HG02885 (cell line): ENCODE results near the gene TACO1.
A peak's percentile ranks its signal among the peaks of the same experiment; 100 is the strongest.

ENCODE experiments used
- ATAC-seq: cut with Tn5 transposase; IDR thresholded peaks from one replicate; pipeline ENCODE4 v1.9.1; 2021; ENCODE audit warnings: mild to moderate bottlenecking; ENCODE audit not compliant: unreplicated experiment, poor library complexity

TACO1 gene

GRCh38 chr17:63634816-63635215 is 34.1 kb downstream of the TACO1 start:
- no peak for ATAC-seq

DNA sequence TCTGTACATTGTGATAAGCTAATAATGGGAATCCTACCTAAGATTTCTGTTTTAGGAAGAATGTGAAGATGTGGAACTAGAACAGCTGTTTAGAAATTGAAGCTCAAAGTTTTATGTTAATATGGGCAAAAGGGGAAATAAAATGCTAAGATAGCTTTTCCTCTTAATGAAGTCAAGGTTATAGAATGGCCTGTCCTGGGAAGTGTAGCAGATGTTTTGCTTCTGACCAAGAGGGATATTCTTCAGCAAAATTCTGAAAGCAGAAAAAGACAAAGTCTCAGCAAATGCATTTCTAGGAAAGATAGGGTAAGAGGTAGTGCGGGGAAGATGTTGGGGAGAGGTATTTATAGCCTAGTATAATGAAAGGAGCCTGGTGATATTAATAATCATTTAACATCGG is 34.6 kb downstream of the TACO1 start:
- no peak for ATAC-seq

DNA sequence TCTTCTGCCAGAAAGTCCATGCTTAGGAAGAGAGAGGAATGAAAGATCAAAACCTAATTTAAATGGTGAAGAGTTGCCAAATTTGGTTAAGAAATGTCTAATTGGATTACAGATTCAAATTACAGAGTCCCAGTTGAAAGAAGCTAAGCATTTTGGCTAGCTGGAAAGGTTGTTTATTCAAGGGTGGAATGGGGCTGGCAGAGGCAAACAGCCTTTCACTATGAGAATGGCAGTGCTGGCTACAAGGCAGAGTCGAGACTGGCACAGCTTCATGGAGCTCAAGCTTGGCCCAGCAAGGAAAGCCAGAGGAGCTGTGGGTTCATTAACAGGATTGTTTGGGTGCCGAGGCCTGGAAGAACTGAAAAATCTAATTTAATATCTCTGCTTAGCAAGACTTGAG is 35.1 kb downstream of the TACO1 start:
- ATAC-seq, result no peak

DNA sequence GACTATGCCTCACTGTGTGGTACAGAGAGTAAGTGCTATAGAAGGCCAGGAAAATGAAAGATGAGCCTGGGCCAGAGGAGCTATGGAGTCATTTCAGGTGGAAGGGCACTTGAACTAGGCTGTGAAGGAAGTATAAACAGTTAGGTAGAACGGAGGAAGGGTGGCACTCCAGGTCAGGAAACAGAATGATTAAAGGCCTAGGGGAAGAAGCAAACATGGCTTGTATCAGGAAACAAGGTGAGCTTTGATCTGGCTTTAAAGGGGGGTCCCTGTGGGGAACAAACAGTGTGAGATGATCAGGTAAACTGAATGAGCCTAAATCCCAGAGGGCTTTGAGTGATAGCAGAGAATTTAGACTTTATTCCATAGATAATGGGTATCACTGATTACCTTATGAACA is 38.4 kb downstream of the TACO1 start:
- ATAC-seq, result no peak

DNA sequence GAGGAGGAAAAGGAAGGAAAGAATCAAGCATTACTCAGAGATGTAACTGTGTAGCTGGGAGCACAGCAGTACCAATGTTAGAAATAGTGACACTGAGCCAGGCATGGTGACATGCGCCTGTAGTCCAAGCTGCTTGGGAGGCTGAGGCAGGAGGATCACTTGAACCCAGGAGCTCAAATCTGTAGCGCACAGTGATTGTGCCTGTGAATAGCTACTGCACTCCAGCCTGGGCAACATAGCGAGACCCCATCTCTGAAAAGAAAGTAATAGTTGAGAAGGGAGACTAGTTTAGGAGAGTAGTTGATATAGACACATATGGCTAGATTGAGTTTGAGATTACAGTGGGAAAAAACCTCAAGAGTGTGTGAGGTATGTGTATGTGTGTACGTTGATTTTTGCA is 39.3 kb downstream of the TACO1 start:
- no peak for ATAC-seq

DNA sequence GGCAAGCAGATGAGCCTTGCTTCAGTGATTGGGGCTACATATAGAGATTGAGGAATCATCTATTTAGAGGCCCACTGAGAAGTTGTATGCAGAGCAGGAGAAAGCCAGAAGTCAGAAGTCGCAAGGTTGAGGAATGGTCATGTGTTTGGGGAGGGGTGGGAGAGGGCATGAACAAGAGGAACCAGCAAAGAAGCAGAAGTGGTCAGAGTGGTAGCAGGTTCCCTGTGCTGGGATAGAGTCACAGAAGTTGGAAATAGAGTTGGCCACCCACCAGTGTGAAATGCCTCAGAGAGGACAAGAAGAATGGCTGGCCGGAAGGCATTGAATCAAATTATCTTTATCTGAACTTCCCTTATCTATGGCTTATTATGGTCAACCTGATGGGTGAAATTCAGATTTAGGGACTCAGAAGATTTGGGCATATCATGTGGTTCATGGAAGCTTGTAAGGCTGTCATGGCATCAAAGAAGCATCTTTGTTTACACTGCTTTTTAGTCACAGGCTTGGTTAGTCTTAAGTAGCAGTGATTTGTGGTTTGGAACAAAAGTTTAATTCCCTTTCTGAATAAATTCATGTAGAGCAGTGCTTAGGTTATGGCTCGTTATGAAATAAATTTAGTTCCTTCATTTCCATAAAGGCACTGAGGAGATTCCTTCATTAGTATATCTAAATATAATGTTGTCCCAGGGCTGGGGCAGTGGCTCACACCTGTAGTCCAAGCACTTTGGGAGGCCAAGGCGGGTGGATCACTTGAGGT is 41.2 kb downstream of the TACO1 start:
- ATAC-seq, result no peak

- no peak for ATAC-seq
Observed at GRCh38 chr17:63644846-63645245, 44.2 kb downstream of the TACO1 start.

- ATAC-seq, result peak; percentile 62
Observed at GRCh38 chr17:63645775-63646487, 45.2 kb downstream of the TACO1 start.

DNA sequence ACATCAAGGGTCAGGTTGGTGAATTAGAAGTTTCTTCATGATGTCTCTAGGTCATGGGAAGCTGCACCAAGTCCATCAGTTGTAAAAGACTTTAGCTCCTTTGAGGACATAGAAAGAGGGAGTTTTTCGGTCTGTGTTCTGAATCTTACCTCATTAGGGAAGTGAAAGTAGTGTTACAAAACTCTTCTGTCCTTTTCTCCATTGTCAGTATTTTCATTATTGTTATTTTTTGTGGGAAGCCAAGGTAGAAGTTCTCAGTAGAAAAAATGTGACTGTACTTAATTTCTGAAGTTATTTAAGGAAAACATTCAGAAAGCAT is 45.8 kb downstream of the TACO1 start:
- peak; percentile 79 for ATAC-seq

DNA sequence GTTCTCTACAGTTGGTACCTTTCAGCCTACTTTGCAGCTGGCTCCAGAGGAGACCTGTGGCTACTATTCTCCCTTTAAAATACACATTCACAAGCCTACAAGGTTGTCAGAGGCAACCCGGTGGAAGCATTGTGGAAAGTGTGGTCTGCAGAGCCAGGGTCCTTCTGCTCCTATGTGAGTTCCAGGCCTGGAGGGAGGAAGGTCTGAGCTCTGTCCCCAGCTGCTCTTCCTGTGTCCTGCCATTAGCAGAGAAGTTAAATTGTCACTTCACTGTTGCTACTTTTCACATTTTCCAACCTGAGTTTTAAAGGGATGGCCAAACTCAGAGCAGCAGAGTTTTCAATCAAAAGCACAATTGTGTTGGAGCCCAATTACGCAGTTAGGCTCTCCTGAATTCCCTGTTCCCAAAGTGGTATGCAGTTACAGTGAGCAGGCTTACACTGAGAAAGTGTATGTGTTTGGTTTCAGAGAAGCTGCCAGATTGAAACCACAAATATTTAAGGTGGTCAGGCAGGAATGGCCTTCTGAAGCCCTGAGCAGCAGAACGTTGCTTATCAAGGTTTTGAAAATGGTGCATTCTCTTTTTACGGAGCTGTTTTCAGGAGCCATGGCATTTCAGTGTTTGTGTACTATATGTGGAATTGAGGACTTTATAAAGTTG is 46.5 kb downstream of the TACO1 start:
- ATAC-seq, result no peak

DNA sequence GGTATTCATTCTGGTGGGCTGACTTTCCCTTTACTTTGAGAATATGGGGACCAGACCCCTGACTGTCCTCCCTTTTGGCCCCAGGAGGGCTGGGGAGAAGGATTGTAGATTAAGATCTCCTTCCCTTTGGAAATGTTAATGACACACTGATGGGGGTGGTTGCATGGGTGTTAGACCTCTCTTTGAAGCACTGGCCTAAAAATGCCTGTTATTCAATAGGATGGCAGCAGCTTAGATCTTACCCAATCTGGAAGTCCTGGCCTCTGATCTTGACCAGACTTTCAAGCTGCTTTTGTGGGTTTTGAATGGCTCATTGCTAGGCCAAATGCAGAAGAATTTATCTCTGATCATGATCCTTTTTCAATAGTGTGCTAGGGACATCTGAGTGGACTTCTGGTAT is 47.2 kb downstream of the TACO1 start:
- ATAC-seq, result no peak

GRCh38 chr17:63649813-63650212 is 49.1 kb downstream of the TACO1 start:
- no peak for ATAC-seq

DNA sequence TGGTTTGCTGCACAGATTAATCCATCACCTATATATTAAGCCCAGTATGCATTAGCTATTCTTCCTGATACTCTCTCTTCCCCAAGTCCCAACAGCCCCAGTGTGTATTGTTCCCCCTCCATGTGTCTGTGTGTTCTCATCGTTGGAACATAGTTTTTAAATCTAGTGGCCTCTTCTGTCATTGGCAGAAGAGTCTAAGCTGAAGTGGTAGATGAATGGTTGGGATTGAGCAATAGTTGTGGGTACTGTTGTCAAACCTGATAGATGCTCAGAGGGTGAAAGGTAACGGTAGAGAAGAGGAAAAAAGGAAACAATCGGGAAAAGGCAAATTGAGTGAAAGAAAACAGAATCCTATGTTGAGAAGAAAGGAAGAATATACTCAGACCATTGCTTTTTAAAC is 51.4 kb downstream of the TACO1 start:
- no peak for ATAC-seq

- ATAC-seq, result no peak
Observed at GRCh38 chr17:63653050-63653449, 52.4 kb downstream of the TACO1 start.

- ATAC-seq, result no peak
Observed at GRCh38 chr17:63657786-63658185, 57.1 kb downstream of the TACO1 start.
